SU-DHL-6 (cell line): ENCODE results near the gene KCNQ4.

Experiments
- H2AFZ ChIP-seq: fragments of 200-600 bp; sonication (generic); 2 replicates; pipeline ENCODE4 v1.6.1; 2014; ENCODE audit warnings: low read depth, mild to moderate bottlenecking, moderate library complexity, mixed read lengths, antibody characterized with exemption, low read length; ENCODE audit not compliant: severe bottlenecking
- H3F3A ChIP-seq: fragments of 200-600 bp; shearing (Covaris generic); 2 replicates; pipeline ENCODE4 v1.6.0; 2016; ENCODE audit warnings: antibody characterized with exemption, mild to moderate bottlenecking; ENCODE audit not compliant: insufficient read depth
- H3K27ac ChIP-seq: fragments of 200-600 bp; sonication (generic); 2 replicates; pipeline ENCODE4 v1.5.1; 2016; ENCODE audit warnings: low read depth, mild to moderate bottlenecking, low read length, moderate library complexity, mixed read lengths
- H3K27me3 ChIP-seq: fragments of 200-600 bp; sonication (generic), shearing (Covaris generic); 2 replicates; pipeline ENCODE4 v1.6.0; 2014; ENCODE audit warnings: mild to moderate bottlenecking, low read length
- H3K36me3 ChIP-seq: fragments of 200-600 bp; sonication (generic); 2 replicates; pipeline ENCODE4 v1.6.1; 2014; ENCODE audit warnings: mild to moderate bottlenecking, low read length, mixed read lengths
- H3K4me2 ChIP-seq: fragments of 300-600, 200-600 bp; shearing (Covaris generic), sonication (generic); 2 replicates; pipeline ENCODE4 v1.6.0; 2014; ENCODE audit warnings: low read length, low read depth, mild to moderate bottlenecking; ENCODE audit not compliant: poor library complexity, severe bottlenecking
- H3K4me3 ChIP-seq: fragments of 200-600 bp; sonication (generic); 2 replicates; pipeline ENCODE4 v1.5.1; 2014; ENCODE audit warnings: antibody characterized with exemption, low read length, mild to moderate bottlenecking, mixed read lengths; ENCODE audit not compliant: insufficient read depth, poor library complexity, severe bottlenecking
- H3K79me2 ChIP-seq: fragments of 200-600 bp; sonication (generic); 2 replicates; pipeline ENCODE4 v1.6.1; 2014; ENCODE audit warnings: mild to moderate bottlenecking, low read length, moderate library complexity; ENCODE audit not compliant: insufficient read depth
- H3K9ac ChIP-seq: fragments of 200-600 bp; sonication (generic); 2 replicates; pipeline ENCODE4 v1.7.0; 2014; ENCODE audit warnings: mild to moderate bottlenecking, low read length
- H3K9me2 ChIP-seq: fragments of 200-600 bp; sonication (generic); replicated peaks from 2 replicates; pipeline ENCODE4 v1.6.1; 2014; ENCODE audit warnings: low read length; ENCODE audit not compliant: insufficient read depth
- H3K9me3 ChIP-seq: fragments of 200-600 bp; sonication (generic); 2 replicates; pipeline ENCODE4 v1.6.1; 2014; ENCODE audit warnings: low read length, mixed read lengths; ENCODE audit not compliant: insufficient read depth
- H4K20me1 ChIP-seq: fragments of 200-600 bp; sonication (generic); 2 replicates; pipeline ENCODE4 v1.6.1; 2014; ENCODE audit warnings: low read depth, mild to moderate bottlenecking, antibody characterized with exemption, low read length, moderate library complexity, mixed read lengths
- EZH2phosphoT487 ChIP-seq: fragments of 200-600 bp; sonication (generic), shearing (Covaris generic); conservative IDR thresholded peaks from 2 replicates; pipeline ENCODE4 v1.6.1; 2018; ENCODE audit warnings: mild to moderate bottlenecking, antibody characterized with exemption, low read length, moderate library complexity, mixed read lengths
- TF ChIP-seq, protein P1 (sequence below): fragments of 200-600 bp; sonication (generic); IDR thresholded peaks from one replicate; pipeline ENCODE4 v1.5.1; 2017; ENCODE audit warnings: antibody characterized with exemption, mild to moderate bottlenecking, low read length, moderate library complexity; ENCODE audit not compliant: insufficient read depth, poor library complexity, severe bottlenecking

The KCNQ4 gene

GRCh38 chr1:40831001-40831732, 47.6 kb downstream of the KCNQ4 start:
- no peaks in the 10 kb centered on the region for H3F3A ChIP-seq
- H3K9me3 ChIP-seq: no peaks in the 10 kb centered on the region
- no peak overlapping the region for H3K9ac ChIP-seq
- H3K4me3 ChIP-seq: no peak overlapping the region
- H4K20me1 ChIP-seq: no peaks in the 10 kb centered on the region
- H3K27me3 ChIP-seq: no peaks in the 10 kb centered on the region
- no peaks in the 10 kb centered on the region for H3K79me2 ChIP-seq
- H3K27ac ChIP-seq: no peak overlapping the region
- H2AFZ ChIP-seq: no peak overlapping the region
- no peak for TF ChIP-seq EZH2phosphoT487
- TF ChIP-seq, protein P1, sequence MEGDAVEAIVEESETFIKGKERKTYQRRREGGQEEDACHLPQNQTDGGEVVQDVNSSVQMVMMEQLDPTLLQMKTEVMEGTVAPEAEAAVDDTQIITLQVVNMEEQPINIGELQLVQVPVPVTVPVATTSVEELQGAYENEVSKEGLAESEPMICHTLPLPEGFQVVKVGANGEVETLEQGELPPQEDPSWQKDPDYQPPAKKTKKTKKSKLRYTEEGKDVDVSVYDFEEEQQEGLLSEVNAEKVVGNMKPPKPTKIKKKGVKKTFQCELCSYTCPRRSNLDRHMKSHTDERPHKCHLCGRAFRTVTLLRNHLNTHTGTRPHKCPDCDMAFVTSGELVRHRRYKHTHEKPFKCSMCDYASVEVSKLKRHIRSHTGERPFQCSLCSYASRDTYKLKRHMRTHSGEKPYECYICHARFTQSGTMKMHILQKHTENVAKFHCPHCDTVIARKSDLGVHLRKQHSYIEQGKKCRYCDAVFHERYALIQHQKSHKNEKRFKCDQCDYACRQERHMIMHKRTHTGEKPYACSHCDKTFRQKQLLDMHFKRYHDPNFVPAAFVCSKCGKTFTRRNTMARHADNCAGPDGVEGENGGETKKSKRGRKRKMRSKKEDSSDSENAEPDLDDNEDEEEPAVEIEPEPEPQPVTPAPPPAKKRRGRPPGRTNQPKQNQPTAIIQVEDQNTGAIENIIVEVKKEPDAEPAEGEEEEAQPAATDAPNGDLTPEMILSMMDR: no peak
- H3K36me3 ChIP-seq: no peaks in the 10 kb centered on the region
- no peak overlapping the region for H3K4me2 ChIP-seq
- H3K9me2 ChIP-seq: no peaks in the 10 kb centered on the region

- H3K36me3 ChIP-seq: no peaks in the 10 kb centered on the region
Measured at GRCh38 chr1:40833979-40834378, 50.4 kb downstream of the KCNQ4 start.

GRCh38 chr1:40834968-40835545, 51.5 kb downstream of the KCNQ4 start:
- H2AFZ ChIP-seq: no peak overlapping the region
- H3K9me3 ChIP-seq: no peaks in the 10 kb centered on the region
- no peak overlapping the region for H3K9ac ChIP-seq
- H3K4me3 ChIP-seq: no peak overlapping the region
- no peaks in the 10 kb centered on the region for H3K27me3 ChIP-seq
- H3K4me2 ChIP-seq: no peak overlapping the region
- no peaks in the 10 kb centered on the region for H3F3A ChIP-seq
- H4K20me1 ChIP-seq: no peaks in the 10 kb centered on the region
- TF ChIP-seq, protein P1: no peak
- TF ChIP-seq EZH2phosphoT487: no peak
- no peaks in the 10 kb centered on the region for H3K9me2 ChIP-seq
- H3K36me3 ChIP-seq: no peaks in the 10 kb centered on the region
- H3K79me2 ChIP-seq: no peaks in the 10 kb centered on the region
- no peak overlapping the region for H3K27ac ChIP-seq

More at GRCh38 chr1:40833979-40834378, 50.4 kb downstream of the KCNQ4 start:
- Histone ChIP-seq H3K9me3 (no peaks in the 10 kb centered on the region), H3K27ac (no peak overlapping the region), H3K4me2 (no peak overlapping the region), H4K20me1 (no peaks in the 10 kb centered on the region), H3K79me2 (no peaks in the 10 kb centered on the region), H3K27me3 (no peaks in the 10 kb centered on the region), H3K9me2 (no peaks in the 10 kb centered on the region), H3F3A (no peaks in the 10 kb centered on the region), H3K9ac (no peak overlapping the region), H3K4me3 (no peak overlapping the region), H2AFZ (no peak overlapping the region)
- TF ChIP-seq EZH2phosphoT487: no peak
- TF ChIP-seq, protein P1: no peak
